Tibial nerve (tissue), 4 donors: ENCODE measurements around the gene AFAP1.

ENCODE experiments used
- CTCF ChIP-seq, 5 experiments: fragments of 200-600 bp in 3 of 5; fragments of 450-650 bp in 2 of 5; sonication (generic) in 3 of 5; IDR thresholded peaks; one replicate each; pipeline ENCODE4 v1.5.1; 2016 to 2019; ENCODE audit warnings: antibody characterized with exemption in 5 of 5, mild to moderate bottlenecking in 3 of 5, moderate library complexity in 2 of 5
- EP300 ChIP-seq, 2 donors: sonication (generic); formaldehyde crosslinking; IDR thresholded peaks; one replicate each; pipeline ENCODE4 v1.6.1; 2017; ENCODE audit warnings: antibody characterized with exemption in 2 of 2, mild to moderate bottlenecking in 1 of 2
- POLR2A ChIP-seq, 2 donors: fragments of 450-650 bp; IDR thresholded peaks; one replicate each; pipeline ENCODE4 v1.6.1; 2017; ENCODE audit warnings: antibody characterized with exemption in 2 of 2, mild to moderate bottlenecking in 2 of 2, moderate library complexity in 2 of 2

GRCh38 chr4:7939377-7940108 is at the start of gene AFAP1:
- TF ChIP-seq CTCF (IDR thresholded peaks at IDR 0.05), result no peak
- peak in 1 of 2 donors; percentile 82 for TF ChIP-seq EP300 (IDR thresholded peaks at IDR 0.05)
- TF ChIP-seq POLR2A (IDR thresholded peaks at IDR 0.05), result peak; percentile 72 to 90
